Myocyte (in vitro differentiated cells): ENCODE results near the gene ZNF691. TPM values are rescaled to one million over a fixed set of nuclear protein-coding genes. Genes with fewer than 3 reads are reported as not detected.
A peak's percentile ranks its signal among the peaks of the same experiment; 100 is the strongest.
"Not testable (repeated sequence)": the region's sequence is repeated elsewhere in the genome, so short reads cannot be mapped to it uniquely, and the experiment has no call there.

Experiments
- DNase-seq: peaks from one replicate; pipeline ENCODE4 v3.0.0-alpha.2; 2012; ENCODE audit warnings: low read depth
- total RNA-seq: library from RNA; depleted of rRNA; stranded (reverse); fragments of >200 nt; gene quantifications from 2 replicates; pipeline ENCODE4 v1.2.3, GENCODE V29; 2014

The ZNF691 gene
- total RNA-seq, 1 donor from 2014 or later = 10.8 TPM

DNA sequence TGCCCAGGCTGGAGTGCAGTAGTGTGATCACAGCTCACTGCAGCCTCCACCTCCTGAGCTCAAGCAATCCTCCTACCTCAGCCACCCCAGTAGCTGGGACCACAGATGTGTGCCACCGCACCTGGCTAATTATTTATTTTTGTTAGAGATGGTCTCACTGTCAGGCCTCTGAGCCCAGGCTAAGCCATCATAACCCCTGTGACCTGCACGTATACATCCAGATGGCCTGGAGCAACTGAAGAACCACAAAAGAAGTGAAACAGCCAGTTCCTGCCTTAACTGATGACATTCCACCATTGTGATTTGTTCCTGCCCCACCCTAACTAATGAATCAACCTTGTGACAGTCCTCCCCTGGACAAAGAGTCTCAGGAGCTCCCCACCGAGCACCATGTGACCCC, 10.1 kb downstream of the ZNF691 start:
- DNase-seq = not testable (repeated sequence)

DNA sequence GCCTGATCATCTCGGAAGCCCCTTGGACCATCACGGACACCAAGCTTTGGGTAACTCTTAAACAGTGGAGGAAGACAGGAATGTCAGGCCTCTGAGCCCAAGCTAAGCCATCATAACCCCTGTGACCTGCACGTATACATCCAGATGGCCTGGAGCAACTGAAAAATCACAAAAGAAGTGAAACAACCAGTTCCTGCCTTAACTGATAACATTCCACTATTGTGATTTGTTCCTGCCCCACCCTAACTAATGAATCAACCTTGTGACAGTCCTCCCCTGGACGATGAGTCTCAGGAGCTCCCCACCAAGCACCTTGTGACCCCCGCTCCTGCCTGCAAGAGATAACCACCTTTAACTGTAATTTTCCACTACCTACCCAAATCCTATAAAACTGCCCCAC, 13.0 kb downstream of the ZNF691 start:
- DNase-seq = not testable (repeated sequence)

DNA sequence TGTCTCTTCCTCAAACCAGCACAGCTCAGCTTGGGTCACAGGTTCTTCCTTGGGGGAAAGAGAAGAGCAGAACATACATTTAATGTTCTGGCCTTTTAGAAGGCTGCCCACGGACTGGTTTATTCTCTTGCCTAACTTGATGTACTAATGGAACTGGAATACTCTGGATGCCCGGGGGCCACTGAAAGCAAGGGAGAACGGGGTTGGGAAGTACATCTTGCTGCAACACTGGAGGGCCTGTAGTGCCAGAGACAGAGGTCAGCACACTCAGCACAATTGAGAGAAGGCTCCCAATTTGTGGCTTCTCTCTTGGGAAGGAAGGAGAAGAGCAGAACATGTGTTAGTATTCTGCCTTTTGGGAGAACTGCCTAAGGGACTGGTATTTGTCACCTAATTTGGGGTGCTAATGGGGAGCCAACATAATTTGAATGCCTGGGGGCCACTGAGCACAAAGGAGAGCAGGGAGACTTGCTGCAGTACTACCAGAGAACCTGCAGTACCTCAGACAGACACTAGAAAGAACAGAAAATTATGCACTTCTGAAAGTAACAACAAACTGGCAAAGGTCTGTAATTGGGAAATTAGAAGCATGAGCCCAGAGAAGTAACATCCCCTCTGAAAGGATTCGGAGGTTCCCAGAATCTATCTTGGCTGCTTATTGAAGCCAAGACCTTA, 14.1 kb downstream of the ZNF691 start:
- no peak for DNase-seq

DNA sequence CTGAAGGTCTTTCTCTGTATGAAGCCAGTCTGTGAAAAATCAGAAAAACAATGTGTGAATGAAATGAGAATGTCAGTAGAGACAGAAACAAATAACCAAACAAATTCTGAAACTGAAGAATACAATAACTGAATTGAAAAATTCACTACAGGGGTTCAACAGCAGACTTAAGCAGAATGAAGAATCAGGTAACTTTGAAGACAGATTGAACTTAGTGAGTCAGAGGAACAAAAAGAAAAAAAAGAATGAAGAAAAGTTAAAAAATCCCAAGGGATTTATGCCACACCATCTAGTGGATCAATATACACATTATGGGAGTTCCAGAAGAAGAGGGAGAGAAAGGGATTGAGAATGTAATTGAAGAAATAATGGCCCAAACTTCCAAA, 14.6 kb downstream of the ZNF691 start:
- DNase-seq = no peak

DNA sequence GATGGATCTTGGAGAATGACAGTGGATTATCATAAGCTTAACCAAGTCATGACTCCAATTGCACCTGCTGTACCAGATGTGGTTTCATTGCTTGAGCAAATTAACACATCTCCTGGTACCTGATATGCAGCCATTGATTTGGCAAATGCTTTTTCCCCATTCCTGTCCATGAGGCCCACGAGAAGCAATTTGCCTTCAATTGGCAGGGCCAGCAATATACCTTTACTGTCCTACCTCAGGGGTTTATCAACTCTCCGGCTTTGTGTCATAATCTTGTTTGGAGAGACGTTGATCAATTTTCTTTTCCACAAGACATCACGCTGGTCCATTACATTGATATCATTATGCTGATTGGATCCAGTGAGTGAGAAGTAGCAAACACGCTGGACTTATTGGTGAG, 20.1 kb downstream of the ZNF691 start:
- DNase-seq = no peak

GRCh38 chr1:42868466-42868865, 22.1 kb downstream of the ZNF691 start:
- peak; percentile 28 for DNase-seq

DNA sequence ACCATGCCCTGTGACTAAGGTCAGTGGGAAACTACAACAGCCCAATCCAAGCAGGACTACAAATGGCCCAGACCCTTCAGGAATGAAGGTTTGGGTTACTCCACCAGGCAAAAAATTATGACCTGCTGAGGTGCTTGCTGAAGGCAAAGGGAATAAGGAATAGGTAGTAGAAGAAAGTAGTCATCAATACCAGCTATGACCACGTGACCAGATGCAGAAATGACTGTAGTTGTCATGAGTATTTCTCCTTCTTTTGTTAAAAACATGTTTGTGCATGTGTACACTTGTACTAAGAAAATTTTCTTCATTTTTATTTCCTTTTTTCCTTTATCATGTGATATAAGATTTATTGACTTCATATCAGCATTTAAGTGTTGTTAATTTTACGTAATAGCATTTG, 22.8 kb downstream of the ZNF691 start:
- DNase-seq = not testable (repeated sequence)

GRCh38 chr1:42869751-42870150, 23.3 kb downstream of the ZNF691 start:
- DNase-seq = not testable (repeated sequence)

DNA sequence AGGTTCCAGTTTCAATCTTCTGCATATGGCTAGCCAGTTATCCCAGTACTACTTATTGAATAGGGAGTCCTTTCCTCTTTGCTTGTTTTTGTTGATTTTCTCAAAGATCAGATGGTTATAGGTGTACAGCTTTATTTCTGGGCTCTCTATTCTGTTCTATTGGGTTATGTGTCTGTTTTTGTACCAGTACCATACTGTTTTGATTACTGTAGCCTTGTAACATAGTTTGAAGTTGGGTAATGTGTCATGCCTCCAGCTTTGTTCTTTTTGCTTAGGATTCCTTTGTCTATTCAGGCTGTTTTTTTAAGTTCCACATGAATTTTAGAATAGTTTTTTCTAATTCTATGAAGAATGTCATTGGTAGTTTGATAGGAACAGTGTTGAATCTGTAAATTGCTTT, 26.7 kb downstream of the ZNF691 start:
- not testable (repeated sequence) for DNase-seq

- no peak for DNase-seq
Observed at GRCh38 chr1:42873670-42874069, 27.3 kb downstream of the ZNF691 start.

GRCh38 chr1:42876009-42876408, 29.6 kb downstream of the ZNF691 start:
- no peak for DNase-seq

DNA sequence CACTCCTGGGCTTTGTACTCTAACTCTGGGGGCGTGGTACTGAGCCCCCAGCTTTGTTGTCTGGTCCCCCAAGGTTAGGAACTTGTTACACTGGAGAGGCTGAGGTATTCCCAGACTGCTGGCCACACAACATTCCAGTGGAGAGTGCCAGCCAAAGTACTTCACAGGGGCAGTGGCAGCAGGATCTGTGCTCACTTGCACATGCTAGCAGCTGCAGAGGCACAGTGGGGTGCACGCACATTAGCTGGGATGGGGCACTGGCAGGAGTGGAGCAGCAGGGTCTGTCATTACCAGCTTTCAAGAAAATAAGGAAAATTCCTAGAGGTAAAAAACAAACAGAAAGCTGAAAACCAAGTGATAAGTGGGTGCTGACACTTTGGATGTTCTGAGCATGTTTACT, 31.0 kb downstream of the ZNF691 start:
- peak; percentile 58 for DNase-seq

DNA sequence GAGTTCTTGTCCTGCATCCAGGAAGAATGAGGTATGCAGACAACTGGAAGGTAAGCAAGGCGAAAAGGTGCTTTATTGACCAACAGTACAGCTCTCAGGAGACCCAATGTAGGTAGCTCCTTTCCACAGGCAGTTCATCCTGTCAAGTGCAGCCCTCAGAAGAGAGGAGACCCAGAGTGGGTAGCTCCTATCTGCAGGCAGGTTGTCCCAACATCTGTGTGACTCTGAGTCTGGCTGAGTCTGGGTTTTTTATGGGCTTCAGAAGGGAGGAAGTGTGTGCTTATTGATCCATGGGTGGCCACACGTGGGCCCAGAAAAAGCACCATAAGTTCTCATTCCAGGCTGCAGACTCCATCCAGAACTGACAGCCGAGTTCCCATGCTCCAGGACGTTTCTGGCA, 34.0 kb downstream of the ZNF691 start:
- DNase-seq = no peak

DNA sequence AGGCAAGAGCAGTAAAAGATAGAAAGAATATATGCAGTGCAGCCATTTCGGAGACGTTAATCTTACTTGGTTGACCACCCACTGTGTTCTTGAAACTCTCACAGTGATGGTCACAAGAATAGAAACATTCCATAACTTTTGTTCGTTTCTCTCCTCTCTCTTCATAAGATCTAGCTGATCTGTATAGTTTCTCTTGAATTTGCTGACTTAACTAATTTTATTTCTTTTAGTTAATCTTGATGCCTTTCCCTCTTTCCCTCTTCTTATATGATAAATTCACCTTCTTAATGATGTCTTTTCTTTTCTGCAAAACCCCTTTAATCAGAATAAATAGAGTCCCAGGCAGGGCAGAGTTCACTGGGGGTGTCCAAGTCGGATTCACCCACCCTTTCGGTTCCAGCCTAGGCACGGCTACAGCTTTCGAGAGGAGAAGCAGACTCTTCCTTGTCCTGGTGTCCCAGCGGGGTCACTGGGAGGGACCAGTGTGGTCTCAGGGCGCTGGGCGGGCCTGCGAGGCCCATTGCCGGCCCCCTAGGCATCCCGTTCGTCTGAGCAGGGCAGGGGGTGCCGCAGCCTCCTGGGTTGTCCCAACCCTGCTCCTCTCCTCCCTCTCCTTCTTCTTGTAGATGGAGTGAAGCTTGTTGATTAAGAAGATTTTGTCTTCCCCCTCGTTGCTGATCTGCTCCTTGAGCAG, 39.8 kb downstream of the ZNF691 start:
- DNase-seq = no peak

DNA sequence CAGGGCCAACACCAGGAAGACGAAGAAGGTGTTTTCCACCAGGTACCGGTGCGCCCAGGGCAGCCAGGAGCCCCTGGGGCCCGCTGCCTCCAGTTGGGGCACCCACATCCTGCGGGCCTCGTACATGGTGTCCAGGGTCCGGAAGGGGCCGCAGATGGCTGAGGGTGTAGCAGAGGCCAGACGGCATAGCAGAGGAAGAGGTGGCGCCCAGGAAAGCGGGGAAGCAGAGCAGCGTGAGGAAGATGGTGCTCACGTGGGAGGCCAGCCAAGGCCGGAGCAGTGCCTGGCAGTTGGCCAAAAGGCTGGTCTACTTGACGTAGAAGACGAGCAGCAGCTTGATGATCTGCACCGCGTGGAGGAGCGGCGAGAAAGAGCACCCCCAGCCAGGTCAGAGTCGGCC, 40.4 kb downstream of the ZNF691 start:
- DNase-seq = no peak

- no peak for DNase-seq
Observed at GRCh38 chr1:42887366-42887765, 41.0 kb downstream of the ZNF691 start.

- DNase-seq = no peak
Observed at GRCh38 chr1:42888013-42888633, 41.7 kb downstream of the ZNF691 start.

DNA sequence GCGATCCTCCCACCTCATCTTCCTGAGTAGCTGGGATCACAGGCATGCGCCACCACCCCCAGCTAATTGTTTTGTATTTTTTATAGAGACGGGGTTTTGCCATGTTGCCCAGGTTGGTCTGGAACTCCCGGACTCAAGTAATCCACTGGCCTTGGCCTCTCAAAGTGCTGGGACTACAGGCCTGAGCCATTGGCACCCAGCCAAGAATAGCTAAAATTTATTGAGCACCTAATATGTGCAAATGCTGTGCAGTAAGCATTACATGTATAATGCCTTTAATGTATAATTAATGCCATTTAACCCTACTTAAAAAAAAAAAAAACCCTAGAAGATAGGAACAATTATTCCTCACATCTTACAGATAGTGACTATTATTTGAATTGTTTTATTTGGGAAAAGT, 42.9 kb downstream of the ZNF691 start:
- DNase-seq = no peak

DNA sequence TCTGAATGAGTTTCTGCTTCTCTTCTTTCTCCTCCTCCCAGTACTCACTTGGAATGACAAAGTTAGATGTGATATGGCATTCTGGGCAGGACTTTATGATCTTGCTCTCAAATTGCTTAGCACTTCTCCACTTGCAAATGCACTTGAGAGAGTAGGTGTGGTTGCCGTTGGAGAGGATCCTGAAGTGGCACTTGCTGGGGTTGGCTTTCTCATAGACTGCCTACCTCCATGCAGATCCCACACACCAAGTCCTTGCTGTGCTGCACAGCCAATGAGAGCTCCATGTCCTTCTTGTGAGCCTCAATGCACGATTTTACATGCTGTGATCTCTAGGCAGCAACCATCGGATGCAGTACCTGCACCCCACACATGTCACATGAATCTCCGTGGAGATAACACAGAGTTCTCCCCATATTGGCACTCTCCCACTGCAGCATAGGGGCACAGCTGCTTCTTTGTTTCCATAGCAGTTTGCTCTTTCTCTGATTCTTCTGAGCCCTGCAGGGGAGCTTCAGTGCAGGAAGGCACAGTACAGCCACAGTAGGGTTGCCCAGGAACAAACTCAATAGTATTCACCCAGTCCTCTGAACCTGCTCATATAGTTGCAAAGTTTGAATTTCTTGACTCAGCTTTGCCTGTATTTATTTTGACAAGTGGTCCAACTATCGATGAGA, 45.2 kb downstream of the ZNF691 start:
- DNase-seq = no peak

DNA sequence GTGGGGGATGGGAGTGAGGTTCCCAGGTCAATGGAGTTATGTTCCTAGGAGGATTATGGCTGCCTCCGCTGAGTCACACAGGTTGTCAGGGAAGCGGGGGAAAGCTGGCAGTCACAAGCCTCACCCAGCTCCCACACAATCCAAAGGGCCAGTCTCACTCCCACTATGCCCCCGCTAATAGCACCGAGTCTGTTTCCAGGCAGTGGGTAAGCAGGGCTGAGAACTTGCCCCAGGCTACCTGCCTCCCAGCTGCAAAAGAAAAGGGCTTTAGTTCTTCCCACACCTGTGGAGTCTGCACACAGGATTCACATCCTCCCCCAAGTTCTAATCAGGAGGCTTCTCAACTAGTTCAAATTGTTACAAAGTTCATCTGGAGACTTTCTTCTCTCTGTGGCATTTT, 53.5 kb downstream of the ZNF691 start:
- not testable (repeated sequence) for DNase-seq
